Keratinocyte (primary cell): ENCODE results near the gene PDE6D.

Source experiments
- CTCF ChIP-seq, 3 experiments: IDR thresholded peaks in 1 of 3; conservative IDR thresholded peaks in 1 of 3; optimal IDR thresholded peaks in 1 of 3; 2 replicates in 2 of 3; 3 replicates in 1 of 3; pipeline versions ENCODE3 to v1.5.1; 2011; ENCODE audit warnings: low read length in 3 of 3, mild to moderate bottlenecking in 3 of 3, moderate library complexity in 2 of 3, control low read depth in 1 of 3, inconsistent platforms in 1 of 3; ENCODE audit not compliant: insufficient read depth in 2 of 3; ENCODE audit errors: extremely low read depth in 1 of 3
- EZH2 ChIP-seq: IDR thresholded peaks from one replicate; pipeline ENCODE4 v1.6.1; 2012; ENCODE audit warnings: inconsistent platforms, mild to moderate bottlenecking, low read length, moderate library complexity

GRCh38 chr2:231725476-231725875 lies 55.6 kb downstream of the PDE6D start:
- TF ChIP-seq CTCF (optimal IDR thresholded peaks at IDR 0.05 in 1 of 3, IDR thresholded peaks at IDR 0.05 in 1 of 3, conservative IDR thresholded peaks at IDR 0.05 in 1 of 3; ENCODE audit: extremely low read depth in 1 of 3, insufficient read depth in 2 of 3, low read length in 3 of 3) (no peak), EZH2 (no peak)
